OCI-LY1 (cell line): Measurements from ENCODE around the gene AANAT.
"Not testable (repeated sequence)": the region's sequence is repeated elsewhere in the genome, so short reads cannot be mapped to it uniquely, and the experiment has no call there.

Experiments
- H2AFZ ChIP-seq: fragments of 200-600 bp; sonication (generic), shearing (Covaris generic); 2 replicates; pipeline ENCODE4 v1.6.0; 2014; ENCODE audit warnings: antibody characterized with exemption, mild to moderate bottlenecking, low read length
- H3F3A ChIP-seq: fragments of 200-600 bp; sonication (generic), shearing (Covaris generic); 2 replicates; pipeline ENCODE4 v1.6.0; 2014; ENCODE audit warnings: mild to moderate bottlenecking, antibody characterized with exemption, low read length, moderate library complexity; ENCODE audit not compliant: insufficient read depth
- H3K27ac ChIP-seq: fragments of 200-600 bp; sonication (generic); 2 replicates; pipeline ENCODE4 v1.5.1; 2014; ENCODE audit warnings: low read length, mixed run types, mild to moderate bottlenecking, low read depth; ENCODE audit not compliant: poor library complexity, severe bottlenecking
- H3K27me3 ChIP-seq: fragments of 200-600 bp; sonication (generic); 2 replicates; pipeline ENCODE4 v1.6.0; 2014; ENCODE audit warnings: antibody characterized with exemption, mild to moderate bottlenecking, low read length, moderate library complexity; ENCODE audit not compliant: insufficient read depth
- H3K36me3 ChIP-seq: fragments of 200-600 bp; sonication (generic); 2 replicates; pipeline ENCODE4 v1.6.1; 2014; ENCODE audit warnings: mild to moderate bottlenecking, antibody characterized with exemption, low read length, moderate library complexity, mixed read lengths; ENCODE audit not compliant: insufficient read depth
- H3K4me1 ChIP-seq: fragments of 200-600 bp; sonication (generic); 2 replicates; pipeline ENCODE4 v1.5.1; 2014; ENCODE audit warnings: mild to moderate bottlenecking, low read length, moderate library complexity; ENCODE audit not compliant: insufficient read depth, severe bottlenecking
- H3K4me2 ChIP-seq: fragments of 200-600 bp; sonication (generic), shearing (Covaris generic); 2 replicates; pipeline ENCODE4 v1.6.1; 2014; ENCODE audit warnings: low read length
- H3K4me3 ChIP-seq: fragments of 200-600 bp; sonication (generic); 2 replicates; pipeline ENCODE4 v1.5.1; 2014; ENCODE audit warnings: low read length, low read depth, mild to moderate bottlenecking, mixed read lengths; ENCODE audit not compliant: poor library complexity, severe bottlenecking
- H3K79me2 ChIP-seq: fragments of 200-600 bp; shearing (Covaris generic); 2 replicates; pipeline ENCODE4 v1.6.1; 2016; ENCODE audit warnings: mixed run types, low read length, mixed read lengths; ENCODE audit not compliant: insufficient read depth
- H3K9ac ChIP-seq: fragments of 200-600 bp; sonication (generic), shearing (Covaris generic); 2 replicates; pipeline ENCODE4 v1.6.1; 2014; ENCODE audit warnings: mild to moderate bottlenecking, low read length, mixed read lengths
- H3K9me2 ChIP-seq: fragments of 200-600 bp; sonication (generic), shearing (Covaris generic); 2 replicates; pipeline ENCODE4 v1.6.1; 2014; ENCODE audit warnings: low read depth, mild to moderate bottlenecking, low read length, mixed read lengths
- H3K9me3 ChIP-seq: fragments of 200-600 bp; shearing (Covaris generic); 2 replicates; pipeline ENCODE4 v1.6.1; 2014; ENCODE audit warnings: low read length, mixed read lengths
- H4K20me1 ChIP-seq: fragments of 200-600 bp; sonication (generic), shearing (Covaris generic); 2 replicates; pipeline ENCODE4 v1.6.0; 2016; ENCODE audit warnings: mild to moderate bottlenecking, low read length; ENCODE audit not compliant: insufficient read depth
- EZH2 ChIP-seq: fragments of 200-600 bp; sonication (generic), shearing (Covaris generic); IDR thresholded peaks from 2 replicates; pipeline ENCODE4 v1.8.0; 2017; ENCODE audit warnings: borderline replicate concordance, mixed run types, mild to moderate bottlenecking, antibody characterized with exemption, low read length, moderate library complexity, mixed read lengths
- TF ChIP-seq, protein P1 (sequence below): fragments of 200-600 bp; sonication (generic), shearing (Covaris generic); IDR thresholded peaks from 2 replicates; pipeline ENCODE4 v1.5.1; 2017; ENCODE audit warnings: mild to moderate bottlenecking, antibody characterized with exemption, low read length, moderate library complexity, mixed read lengths

AANAT gene

GRCh38 chr17:76513306-76513692, 45.9 kb downstream of the AANAT start:
- Histone ChIP-seq H3K27ac (no peak overlapping the region), H3K27me3 (no peaks in the 10 kb centered on the region; the same call in 1 of the 2 replicates), H4K20me1 (no peaks in the 10 kb centered on the region), H3K79me2 (no peaks in the 10 kb centered on the region), H3K4me2 (no peak overlapping the region), H3K36me3 (no peaks in the 10 kb centered on the region), H3K4me1 (peaks cover 4% of the 10 kb centered on the region), H3K9me2 (no peaks in the 10 kb centered on the region), H3K4me3 (no peak overlapping the region), H3F3A (no peaks in the 10 kb centered on the region), H3K9me3 (no peaks in the 10 kb centered on the region), H3K9ac (no peak overlapping the region), H2AFZ (no peak overlapping the region)
- TF ChIP-seq, protein P1, sequence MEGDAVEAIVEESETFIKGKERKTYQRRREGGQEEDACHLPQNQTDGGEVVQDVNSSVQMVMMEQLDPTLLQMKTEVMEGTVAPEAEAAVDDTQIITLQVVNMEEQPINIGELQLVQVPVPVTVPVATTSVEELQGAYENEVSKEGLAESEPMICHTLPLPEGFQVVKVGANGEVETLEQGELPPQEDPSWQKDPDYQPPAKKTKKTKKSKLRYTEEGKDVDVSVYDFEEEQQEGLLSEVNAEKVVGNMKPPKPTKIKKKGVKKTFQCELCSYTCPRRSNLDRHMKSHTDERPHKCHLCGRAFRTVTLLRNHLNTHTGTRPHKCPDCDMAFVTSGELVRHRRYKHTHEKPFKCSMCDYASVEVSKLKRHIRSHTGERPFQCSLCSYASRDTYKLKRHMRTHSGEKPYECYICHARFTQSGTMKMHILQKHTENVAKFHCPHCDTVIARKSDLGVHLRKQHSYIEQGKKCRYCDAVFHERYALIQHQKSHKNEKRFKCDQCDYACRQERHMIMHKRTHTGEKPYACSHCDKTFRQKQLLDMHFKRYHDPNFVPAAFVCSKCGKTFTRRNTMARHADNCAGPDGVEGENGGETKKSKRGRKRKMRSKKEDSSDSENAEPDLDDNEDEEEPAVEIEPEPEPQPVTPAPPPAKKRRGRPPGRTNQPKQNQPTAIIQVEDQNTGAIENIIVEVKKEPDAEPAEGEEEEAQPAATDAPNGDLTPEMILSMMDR = no peak
- no peak for TF ChIP-seq EZH2

- not testable (repeated sequence) for H3K9me3 ChIP-seq, H3K79me2 ChIP-seq, H3K4me2 ChIP-seq, H3K27ac ChIP-seq, H3K9me2 ChIP-seq, H3F3A ChIP-seq, H3K4me1 ChIP-seq, H3K27me3 ChIP-seq, H3K36me3 ChIP-seq, H2AFZ ChIP-seq, H4K20me1 ChIP-seq, H3K4me3 ChIP-seq, H3K9ac ChIP-seq
Measured at GRCh38 chr17:76514355-76514754, 47.0 kb downstream of the AANAT start.

DNA sequence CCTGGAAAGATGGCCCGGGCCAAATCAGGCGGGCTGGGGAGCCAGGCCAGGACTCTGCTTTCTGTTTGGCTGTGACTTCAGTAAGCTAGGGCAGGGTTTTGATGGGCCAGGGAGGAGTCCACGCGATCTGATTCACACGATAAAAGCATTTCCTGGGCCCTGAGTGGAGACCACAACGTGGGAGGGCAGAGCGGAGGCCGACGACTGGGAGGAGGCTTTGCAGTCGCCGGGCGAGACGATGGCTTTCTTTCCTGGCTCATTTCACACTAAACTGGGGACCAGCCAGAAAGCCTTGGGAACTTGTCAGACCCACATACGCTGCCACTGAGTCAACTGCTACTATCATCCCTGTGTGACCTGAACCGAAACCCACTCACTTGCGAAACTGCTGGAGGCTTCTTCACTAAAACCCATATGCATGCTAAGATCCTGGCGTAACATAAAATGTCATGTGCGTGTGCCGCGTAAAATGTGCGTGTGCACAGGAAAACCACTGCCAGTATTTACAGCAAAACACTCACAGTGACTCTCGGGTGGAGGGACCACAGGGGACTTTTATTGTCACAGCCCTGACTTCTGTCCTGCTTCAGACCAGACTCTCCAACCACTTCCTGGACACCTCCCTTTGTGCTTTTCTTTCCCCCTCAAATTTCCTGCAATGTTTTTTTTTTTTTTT, 48.0 kb downstream of the AANAT start:
- TF ChIP-seq EZH2 = no peak
- TF ChIP-seq, protein P1 = no peak
- Histone ChIP-seq H3K27ac (no peak overlapping the region), H3K9me2 (no peaks in the 10 kb centered on the region), H3K4me1 (peaks cover 4% of the 10 kb centered on the region), H3F3A (no peaks in the 10 kb centered on the region), H4K20me1 (no peaks in the 10 kb centered on the region), H3K79me2 (no peaks in the 10 kb centered on the region), H3K4me3 (no peak overlapping the region), H3K36me3 (no peaks in the 10 kb centered on the region), H3K9me3 (no peaks in the 10 kb centered on the region), H3K9ac (no peak overlapping the region), H2AFZ (no peak overlapping the region), H3K27me3 (no peaks in the 10 kb centered on the region; the same call in 1 of the 2 replicates), H3K4me2 (no peak overlapping the region; the same call in 1 of the 2 replicates)

- H3F3A ChIP-seq = no peaks in the 10 kb centered on the region
- H3K79me2 ChIP-seq = no peaks in the 10 kb centered on the region
- no peak overlapping the region for H3K4me2 ChIP-seq
- no peak overlapping the region for H3K27ac ChIP-seq
- H3K36me3 ChIP-seq = no peaks in the 10 kb centered on the region
- H3K4me3 ChIP-seq = no peak overlapping the region
- H3K4me1 ChIP-seq = peaks cover 4% of the 10 kb centered on the region
- H3K9ac ChIP-seq = no peak overlapping the region
- no peaks in the 10 kb centered on the region; the same call in 1 of the 2 replicates for H3K27me3 ChIP-seq
- H2AFZ ChIP-seq = no peak overlapping the region
- H3K9me2 ChIP-seq = no peaks in the 10 kb centered on the region
- H4K20me1 ChIP-seq = no peaks in the 10 kb centered on the region
- H3K9me3 ChIP-seq = no peaks in the 10 kb centered on the region
- no peak for TF ChIP-seq EZH2
- TF ChIP-seq, protein P1 = no peak
Measured at GRCh38 chr17:76517638-76518038, 50.2 kb downstream of the AANAT start.
